Thyroid gland (tissue), 4 donors: ENCODE data around the gene RAB40C.

Source experiments
- CTCF ChIP-seq, 6 experiments: fragments of 200-600 bp in 3 of 6; fragments of 450-650 bp in 3 of 6; sonication (generic) in 3 of 6; IDR thresholded peaks; one replicate each; pipeline ENCODE4 v1.5.1; 2016 to 2019; ENCODE audit warnings: antibody characterized with exemption in 6 of 6, mild to moderate bottlenecking in 2 of 6, inconsistent platforms in 1 of 6, moderate library complexity in 1 of 6
- POLR2A ChIP-seq, 2 donors: fragments of 450-650 bp; IDR thresholded peaks; one replicate each; pipeline ENCODE4 v1.6.1; 2017; ENCODE audit warnings: antibody characterized with exemption in 2 of 2, mild to moderate bottlenecking in 2 of 2, moderate library complexity in 1 of 2

GRCh38 chr16:630249-630814 lies 40.5 kb downstream of the RAB40C start:
- TF ChIP-seq CTCF (IDR thresholded peaks at IDR 0.05) (no peak), POLR2A (IDR thresholded peaks at IDR 0.05) (no peak)
